GM19324 (cell line): ENCODE data around the gene NXPH4.

Experiments
- ATAC-seq: cut with Tn5 transposase; IDR thresholded peaks from one replicate; pipeline ENCODE4 v1.9.1; 2021; ENCODE audit warnings: mild to moderate bottlenecking, moderate library complexity; ENCODE audit not compliant: unreplicated experiment, low FRiP score

The NXPH4 gene

DNA sequence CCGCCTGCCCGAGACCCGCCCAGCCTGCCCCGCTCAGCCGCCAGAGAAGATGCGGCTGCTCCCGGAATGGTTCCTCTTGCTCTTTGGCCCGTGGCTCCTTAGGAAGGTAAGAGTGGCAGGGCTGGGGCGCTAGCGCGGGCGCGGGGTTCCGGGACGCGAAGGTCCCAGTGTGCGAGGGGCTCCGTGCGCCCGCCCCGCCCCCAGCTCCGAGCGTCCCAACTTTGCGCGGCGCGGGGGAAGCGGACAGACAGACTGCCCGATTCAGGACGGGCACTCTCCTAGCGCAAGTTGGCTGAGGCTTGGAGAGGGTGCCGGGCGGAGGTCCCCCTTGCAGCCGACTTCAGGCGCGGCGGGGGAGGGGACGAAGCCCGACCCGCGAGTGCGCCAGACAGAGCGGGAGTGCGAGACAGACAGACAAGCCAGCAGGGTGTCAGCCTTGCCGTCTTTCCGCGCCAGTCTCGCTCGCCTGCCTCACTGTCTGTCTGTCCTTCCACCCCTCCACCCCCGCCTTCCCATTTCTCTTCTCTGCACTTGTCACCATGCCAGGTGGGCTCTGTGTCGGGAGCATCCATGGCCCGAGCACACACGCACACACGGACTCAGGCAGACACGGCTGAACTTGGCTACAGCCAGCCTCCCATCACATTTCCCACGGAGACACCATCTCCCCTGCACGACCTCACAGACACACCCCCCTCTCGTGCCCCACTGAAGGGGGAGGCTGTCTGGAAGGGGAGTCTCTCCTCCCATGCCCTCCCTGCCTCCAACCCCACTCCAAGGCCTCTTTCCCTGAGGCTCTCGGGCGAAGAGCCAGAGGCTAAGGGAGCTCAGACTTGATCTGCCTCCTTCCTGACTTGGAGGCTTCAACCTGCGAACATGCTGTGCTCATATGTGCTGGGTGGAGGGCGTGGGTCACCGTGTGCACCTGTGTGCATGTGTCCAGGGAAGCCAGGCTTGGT lies 606 bp downstream of the NXPH4 start:
- ATAC-seq, result no peak

DNA sequence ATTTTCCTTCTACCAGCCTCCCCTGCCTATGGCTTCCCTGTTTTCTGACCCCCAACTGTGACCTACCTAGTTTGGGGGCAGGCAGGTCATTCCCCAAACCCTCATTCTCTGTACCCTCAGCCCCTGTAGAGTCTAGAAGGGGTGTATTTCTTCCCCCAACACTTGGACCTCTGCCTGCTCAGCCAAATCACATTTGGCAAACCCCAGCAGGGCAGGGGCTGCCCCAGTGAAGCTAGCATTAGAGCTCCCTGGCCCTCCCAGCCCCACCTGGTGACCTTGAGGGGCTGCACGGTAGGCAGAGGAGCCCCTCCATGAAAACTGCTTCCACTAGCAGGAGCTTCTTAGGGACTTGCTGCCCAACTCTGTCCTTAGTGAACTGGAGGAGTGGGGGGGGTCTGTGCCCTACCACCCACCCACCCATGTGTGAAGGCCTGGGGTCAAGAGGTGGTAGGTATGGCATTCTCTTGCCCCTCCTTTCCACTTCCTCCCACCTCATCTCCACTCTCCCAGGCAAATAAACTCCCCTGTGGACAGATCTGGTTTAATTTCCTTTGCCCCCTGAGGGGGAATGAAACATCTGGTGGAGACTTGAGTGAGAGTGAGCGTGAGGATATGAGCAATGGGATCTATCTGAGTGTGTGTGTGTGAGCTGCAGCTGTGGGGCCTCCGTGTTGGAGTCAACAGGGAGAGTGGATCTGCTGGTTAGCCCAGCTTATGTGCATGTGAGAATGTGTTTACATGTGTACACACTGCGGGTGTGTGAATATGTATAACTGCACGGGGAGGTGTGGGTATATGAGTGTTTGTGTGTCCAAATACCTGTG lies 1.6 kb downstream of the NXPH4 start:
- no peak for ATAC-seq

DNA sequence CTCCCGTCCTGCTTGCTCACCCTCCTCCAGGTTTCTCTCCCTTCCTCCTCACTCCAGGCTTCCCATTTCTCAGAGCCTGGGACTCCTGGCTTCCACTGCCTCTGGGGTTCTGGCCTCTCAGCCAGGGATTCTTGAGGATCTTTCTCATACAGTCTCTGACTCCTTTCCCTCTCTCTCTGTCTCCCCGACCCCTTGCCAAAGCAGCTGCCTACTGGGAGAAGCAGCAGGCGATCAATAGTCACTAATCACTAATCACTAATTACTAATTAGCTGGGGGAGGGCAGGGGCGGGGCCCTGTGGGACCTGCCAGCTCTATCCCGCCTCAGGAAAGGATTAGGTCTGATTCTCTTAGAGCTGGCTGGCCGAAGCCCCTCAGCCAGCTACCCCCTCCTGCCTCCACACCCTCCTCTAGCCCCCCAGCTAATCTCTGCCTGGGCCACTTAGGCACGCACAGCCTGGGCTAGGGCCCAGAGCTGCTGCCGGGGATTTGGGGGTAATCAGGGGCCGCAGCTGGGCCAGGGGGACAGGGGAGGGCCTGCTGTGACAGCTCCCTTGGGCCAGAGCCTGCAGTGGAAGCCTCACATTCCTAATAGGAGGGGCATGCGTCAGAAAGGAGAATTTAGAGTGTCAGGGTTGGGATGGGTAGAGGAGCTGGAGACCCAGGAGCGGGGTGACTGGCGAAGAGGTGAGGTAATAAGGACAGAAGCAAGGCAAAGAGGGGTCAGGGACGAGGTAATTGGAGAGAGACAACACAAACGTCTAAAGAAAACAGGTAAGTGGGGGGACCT lies 2.8 kb downstream of the NXPH4 start:
- ATAC-seq, result no peak

DNA sequence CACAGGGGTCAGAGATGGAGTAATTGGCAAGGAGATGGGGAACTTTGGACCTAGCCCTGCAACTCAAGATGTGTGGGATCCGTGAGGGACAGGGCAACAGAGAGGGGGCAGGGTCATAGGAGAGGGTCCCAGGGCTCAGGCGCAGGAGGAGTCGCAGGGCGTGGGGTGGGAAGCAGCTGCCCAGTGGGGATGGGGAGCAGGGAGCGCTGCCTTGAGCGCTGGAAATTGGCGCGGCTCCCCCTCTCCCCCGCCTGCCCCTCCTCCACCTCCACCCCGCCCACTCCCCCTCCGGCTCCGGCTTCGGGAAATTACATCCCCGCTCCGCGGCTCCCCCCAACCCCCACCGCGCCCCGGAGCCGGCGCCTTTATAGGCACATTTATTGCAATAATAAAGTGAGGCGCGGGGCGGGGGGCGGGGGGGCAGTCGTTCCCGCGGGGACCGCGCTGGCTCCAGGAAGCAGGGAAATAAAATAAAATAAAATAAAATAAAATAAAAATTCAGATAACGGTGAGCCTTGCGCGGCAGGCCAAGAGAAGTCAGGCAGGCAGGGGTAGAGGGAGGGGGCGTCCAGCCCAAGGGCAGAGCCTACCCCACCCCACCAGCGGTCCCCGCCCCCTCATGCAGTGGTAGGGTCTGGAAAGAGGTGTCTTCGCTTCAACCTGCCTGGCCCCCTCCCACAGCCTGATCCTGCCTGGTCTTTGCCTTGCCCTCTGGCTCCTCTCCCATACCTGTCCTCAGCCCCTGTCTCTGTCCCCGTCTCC lies 3.6 kb downstream of the NXPH4 start:
- ATAC-seq, result no peak

DNA sequence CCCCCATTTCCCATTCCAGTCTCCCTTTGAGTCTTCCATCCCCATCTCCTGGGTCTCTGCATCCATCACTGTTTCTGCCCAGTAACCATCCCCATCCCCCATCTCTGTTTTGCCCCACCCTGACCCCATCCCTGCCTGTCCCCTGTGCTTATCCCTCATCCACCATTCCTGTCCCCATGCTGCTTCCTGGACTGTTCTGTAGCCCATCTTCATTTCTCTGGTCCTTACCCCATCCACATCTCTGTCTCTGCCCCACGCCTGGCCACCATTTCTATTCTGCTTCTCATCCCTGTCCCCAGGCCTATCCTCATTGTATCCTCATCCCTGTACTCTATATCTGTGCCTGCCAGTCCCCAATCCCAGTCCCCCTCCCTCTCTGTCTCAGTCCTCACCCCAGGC lies 4.2 kb downstream of the NXPH4 start:
- ATAC-seq, result no peak

DNA sequence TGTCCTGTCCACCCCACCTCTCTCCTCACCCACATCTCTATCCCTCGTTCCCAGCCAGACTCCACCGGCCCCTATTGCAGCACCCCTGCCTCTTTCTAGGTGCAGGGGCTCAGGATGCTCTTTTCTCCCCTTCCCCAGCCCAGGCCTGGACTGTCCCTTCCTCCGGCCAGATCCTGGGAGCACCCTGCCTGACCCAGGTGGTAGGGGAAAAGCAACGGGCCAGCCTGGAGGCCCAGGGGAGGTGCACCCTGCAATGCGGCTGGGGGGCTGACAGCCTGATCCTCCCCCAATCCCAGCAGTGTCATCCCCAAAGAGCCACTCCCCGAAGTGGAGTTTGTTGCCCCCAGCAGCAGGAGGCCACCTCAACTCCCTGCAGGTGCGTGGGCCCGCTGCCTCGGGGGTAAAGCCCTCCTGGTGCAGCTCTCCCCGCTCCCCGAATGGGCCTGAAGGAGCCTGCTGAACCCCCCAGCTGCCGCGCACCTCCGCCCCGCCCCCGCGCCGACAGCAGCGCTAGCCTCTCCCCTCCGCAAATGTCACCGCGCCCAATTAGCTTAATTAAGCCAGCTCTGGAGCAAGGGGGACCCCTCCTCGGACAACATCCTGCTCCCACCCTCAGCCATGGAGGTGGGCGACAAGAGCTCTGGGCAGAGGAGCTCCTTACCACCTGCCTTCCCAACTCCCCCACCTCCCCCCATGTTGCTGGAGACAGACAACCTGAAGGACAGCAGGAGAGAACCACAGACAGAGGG lies 4.7 kb downstream of the NXPH4 start:
- ATAC-seq, result no peak

DNA sequence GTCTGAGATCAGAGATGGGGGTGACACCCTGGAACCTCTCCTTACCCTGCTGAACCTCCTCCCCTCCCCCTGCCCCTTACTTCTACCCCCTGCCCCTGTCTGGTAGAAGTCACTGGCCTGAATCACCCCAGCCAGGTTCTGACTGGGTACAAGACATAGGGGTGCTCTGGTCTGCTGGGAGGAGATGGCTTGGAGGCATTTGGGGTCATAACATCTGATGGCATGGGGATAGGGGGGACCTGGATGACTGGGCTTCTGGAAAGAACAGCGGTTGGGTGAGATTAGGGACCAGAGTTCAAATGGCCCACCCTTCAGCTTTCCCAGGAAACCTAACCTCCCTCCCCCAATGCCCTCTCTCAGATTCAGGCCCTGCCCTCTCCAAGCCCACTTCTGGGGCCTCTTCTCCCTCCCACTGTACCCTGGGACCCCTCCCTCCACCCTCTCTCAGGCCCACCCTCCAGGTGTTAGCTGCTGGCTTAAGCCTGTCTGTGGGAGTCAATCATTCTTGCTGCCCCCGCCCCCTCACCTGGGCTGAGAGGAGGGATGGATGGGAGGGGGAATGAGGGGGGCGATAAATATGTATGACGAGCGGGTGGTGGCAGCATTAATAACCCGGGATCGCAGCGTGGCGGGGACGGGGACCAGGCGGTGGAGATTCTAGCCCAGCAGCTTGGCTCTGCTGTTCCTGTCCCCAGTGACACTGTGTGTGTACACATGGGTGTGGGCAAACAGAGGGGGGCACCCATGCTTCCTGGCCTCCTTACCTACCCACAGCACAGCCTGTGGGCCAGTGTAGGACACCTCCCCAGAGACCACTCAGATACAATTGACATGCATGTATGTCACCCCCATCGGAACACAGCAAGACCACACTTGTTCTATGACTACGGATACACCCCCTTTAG lies 5.9 kb downstream of the NXPH4 start:
- no peak for ATAC-seq

DNA sequence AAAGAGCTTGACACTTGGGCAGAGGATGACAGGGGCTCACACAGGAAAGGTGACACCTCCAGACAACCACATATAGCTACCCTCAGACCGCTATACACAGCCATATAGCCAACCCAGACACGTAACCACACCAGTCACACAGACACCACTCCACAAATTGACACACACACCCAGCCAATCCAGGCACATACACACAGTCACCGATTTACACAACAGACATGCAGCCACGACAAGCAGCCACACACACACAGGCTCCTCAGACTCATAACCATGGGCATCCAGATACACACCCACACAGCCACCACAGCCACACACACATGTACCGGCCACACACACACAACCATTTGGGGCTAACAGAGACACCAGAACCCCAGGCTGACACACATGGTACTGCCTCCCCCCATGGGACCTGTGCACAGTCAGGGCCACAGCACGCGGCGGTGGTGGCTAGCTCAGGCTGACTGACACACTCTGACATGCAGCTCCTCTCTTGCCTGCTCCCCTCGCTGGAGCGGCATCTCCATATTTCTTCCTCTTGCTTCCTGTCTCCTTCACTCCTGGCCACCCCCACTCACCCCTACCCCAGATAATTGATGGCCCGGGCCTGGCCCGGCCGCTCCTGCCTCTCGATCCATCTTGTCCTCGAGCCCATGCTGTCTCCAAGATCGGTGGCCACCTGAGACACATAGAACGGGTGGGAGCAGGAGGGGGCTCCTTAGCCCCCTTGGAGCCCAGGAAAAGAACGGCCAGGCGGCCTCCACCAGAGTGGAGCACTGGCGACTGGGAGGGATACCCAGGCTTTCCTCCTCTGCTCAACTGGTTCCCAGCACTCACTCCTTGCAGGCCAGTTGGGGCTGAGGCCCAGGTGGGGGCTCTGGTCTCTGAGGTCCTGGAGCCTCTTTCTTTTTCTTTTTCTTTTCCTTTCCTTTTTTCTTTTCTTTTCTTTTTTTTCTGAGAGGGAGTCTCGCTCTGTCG lies 6.9 kb downstream of the NXPH4 start:
- no peak for ATAC-seq

DNA sequence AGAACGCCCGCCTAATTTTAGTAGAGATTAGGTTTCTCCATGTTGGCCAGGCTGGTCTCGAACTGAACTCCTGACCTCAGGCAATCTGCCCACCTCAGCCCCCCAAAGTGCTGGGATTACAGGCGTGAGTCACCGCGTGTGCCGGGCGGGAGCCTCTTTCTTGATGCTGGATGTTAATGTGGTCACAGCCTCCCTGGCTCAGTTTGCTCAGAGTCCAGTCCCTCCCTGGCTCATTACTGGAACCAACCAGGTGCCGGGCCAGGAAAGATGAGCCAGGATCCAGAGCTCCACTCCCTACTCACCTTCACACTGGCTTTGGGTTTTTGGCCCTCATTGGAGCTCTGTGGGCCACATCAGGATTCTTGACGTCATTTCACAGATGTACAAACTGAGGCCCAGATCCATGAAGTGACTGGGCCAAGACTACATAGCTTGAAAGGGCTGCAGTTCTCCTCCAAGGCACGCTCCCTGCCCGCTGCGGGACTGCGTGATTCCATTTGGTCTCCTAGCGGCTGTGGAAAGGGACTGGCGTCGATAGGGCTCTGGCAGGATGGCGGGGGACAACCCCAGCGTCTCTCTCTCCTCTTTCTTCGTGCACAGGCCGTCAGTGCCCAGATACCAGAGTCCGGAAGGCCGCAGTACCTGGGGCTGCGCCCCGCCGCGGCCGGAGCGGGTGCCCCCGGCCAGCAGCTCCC lies 7.8 kb downstream of the NXPH4 start:
- ATAC-seq, result no peak

DNA sequence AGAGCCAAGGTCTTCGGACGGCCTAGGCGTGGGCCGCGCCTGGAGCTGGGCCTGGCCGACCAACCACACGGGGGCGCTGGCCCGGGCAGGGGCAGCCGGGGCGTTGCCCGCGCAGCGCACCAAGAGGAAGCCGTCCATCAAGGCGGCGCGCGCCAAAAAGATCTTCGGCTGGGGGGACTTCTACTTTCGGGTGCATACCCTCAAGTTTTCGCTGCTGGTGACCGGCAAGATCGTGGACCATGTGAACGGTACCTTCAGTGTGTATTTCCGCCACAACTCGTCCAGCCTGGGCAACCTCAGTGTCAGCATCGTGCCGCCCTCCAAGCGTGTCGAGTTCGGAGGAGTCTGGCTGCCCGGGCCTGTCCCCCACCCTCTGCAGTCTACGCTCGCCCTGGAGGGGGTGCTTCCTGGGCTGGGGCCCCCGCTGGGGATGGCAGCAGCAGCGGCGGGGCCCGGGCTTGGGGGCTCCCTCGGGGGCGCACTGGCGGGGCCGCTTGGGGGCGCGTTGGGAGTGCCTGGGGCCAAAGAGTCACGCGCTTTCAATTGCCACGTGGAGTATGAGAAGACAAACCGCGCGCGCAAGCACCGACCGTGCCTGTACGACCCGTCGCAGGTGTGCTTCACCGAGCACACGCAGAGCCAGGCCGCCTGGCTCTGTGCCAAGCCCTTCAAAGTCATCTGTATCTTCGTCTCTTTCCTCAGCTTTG lies 8.5 kb downstream of the NXPH4 start:
- ATAC-seq, result no peak

DNA sequence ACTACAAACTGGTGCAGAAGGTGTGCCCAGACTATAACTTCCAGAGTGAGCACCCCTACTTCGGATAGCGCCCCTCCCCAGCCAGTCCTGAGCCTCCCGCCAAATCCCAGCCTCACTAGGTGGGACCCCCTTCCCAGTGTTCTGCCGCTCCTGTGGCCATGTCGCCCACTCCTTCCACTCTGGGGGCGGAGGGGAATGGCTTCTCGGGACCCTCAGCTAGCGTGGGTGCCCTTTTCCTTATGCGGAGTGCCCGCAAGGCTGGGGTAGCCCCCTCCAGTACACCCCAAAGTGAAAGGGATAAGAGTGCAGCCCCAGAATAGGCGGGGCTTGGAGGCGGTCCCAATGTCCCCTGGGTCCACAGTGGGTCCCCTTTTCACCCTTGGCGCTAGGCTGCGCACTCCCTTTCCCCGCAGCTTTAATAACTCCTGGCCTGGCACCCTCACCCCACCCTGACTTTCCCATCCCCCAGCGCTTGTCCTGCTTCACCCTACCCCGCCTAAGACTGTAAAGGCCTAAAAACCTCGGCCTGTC lies 9.2 kb downstream of the NXPH4 start:
- no peak for ATAC-seq

DNA sequence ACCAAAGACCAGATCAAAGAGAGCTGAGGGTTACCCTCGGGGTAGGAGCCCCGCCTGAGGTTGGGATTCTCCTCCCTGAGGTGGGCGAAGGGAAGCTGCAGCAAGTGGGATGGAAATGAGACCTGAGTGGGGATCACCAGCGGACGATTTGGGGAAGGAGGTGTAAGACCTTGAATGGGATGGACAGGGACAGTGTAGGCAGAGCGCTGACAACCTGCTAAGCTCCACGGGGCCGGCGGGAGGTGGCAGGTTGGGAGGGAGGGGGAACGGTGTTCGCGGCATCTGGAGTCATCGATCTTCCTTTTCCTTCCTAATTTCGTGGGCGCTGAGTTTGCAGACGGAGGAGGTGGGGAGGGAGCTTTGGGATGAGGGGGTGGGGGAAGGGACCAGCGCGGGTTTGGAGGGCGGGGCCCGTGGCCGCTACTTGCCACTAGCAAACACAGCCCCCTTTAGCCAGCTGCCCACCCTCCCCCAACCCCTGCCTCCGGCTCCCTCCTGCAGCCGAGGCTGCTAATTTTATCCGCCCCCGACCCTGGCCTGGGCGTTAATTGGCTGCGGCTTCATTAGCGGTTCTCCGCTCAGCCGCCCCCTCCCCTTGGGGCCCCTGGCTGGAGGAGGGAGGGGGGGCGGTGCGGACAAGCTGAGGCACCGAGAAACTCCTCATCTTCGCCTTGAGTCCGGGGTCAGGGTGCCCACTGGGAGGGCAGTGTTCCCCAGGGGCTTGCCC lies 10.2 kb downstream of the NXPH4 start:
- ATAC-seq, result no peak

DNA sequence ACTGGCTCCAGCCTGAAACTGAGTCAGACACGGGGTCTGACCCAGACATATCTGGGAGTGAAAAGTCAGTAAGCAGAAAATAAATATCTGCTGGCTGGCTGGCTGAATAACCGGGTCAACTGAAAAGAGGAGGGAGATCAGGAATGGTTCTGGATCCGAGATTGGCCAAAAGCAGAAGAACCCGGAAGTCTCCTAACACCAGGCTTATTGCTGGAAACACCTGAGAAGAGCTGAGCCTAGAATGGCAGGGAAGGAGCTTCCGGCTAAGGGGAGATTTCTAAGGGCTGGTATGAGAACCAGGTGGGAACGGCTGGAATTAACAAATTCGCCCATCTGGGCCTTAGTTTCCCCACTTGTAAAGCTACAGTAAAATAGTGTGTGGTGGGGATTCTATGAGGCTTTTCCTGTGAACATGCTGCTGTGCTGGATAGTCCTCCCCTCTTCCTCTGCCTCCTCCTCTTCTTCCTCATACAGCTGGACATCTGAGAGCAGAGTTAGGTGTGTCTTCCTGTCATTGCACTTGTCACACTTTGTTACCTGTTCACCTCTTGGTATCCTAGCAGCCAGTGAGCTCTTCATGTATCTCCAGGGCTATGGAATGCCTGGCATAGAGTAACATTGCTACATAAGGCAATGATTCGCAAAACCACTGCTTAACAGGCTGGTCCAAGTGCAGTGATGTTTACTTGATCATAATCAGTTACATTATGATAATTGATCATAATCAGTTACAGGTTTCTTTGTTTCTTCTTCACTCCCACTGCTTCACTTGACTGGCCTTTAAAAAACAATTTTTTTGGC lies 10.9 kb downstream of the NXPH4 start:
- no peak for ATAC-seq

DNA sequence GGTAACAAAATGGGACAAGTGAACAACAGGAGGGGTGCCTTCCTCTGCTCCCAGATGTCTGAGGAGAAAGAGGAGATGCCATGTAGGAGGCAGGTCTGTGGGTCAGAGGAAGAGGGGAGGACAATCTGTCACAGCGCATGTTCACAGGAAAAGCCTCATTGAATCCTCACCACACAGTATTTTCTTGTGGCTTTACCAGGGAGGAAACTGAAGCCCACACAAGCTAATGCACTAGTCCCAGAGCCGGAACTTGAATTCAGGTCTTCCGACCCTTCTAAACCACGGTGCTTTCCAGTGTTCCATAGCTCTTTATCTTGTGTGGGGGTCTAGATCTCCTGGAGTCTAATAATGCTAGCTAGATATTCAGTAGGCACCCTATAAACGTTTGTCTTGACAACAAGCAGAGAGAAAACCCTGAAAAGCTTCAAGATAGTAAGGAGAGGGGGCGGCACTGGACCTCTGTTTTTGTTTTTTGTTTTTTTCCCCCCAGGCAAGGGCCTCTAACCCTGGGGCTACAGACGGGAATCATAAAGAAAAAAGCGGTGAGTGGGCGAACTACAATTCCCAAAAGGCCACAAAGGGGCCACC lies 12.5 kb downstream of the NXPH4 start:
- no peak for ATAC-seq
